ENCODE data around the gene PLSCR1.
A peak's percentile ranks its signal among the peaks of the same experiment; 100 is the strongest.

PLSCR1 gene

DNA sequence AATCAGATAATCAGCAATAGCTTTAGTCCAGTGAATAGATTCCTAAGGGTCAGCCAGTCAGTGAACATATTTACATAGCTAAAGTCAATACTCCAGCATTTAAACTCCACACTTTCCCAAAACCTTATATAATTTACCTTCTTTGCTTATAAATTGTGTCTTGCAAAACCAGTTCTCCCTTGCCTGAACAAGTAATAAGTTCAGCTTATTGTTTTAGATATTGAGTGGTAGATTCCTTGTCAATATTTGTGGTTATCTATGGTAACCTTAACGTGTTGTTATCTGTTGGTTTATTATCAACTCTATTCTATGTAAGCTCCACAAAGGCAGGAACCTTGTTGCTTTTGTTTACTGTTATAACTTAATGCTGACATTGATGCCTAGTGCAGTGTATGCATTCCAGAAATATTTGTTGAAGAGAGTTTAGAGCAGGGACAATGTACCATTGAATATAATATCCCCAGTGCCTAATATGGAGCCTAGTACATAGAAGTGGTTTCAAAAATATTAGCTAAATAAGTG lies 36.7 kb upstream of the PLSCR1 start:
- no peak for TF ChIP-seq EZH2 (IDR thresholded peaks at IDR 0.05; ENCODE audit: borderline replicate concordance, low read length)
- no peak for TF ChIP-seq CTCF (IDR thresholded peaks at IDR 0.05; ENCODE audit: low read length)
- Histone ChIP-seq H3K79me2 (ENCODE audit: insufficient read depth, low read length) (no peaks in the 10 kb centered on the region), H3K4me2 (ENCODE audit: low read length) (no peak overlapping the region), H3K27me3 (ENCODE audit: insufficient read depth, low read length) (no peaks in the 10 kb centered on the region), H4K20me1 (ENCODE audit: insufficient read depth, low read length) (no peaks in the 10 kb centered on the region), H3K9me2 (ENCODE audit: low read depth, low read length) (no peaks in the 10 kb centered on the region), H3K4me3 (ENCODE audit: low read depth, low read length, poor library complexity, severe bottlenecking) (no peak overlapping the region), H3F3A (ENCODE audit: insufficient read depth, low read length) (no peaks in the 10 kb centered on the region), H3K36me3 (ENCODE audit: insufficient read depth, low read length) (no peaks in the 10 kb centered on the region), H3K9me3 (ENCODE audit: low read length) (peaks cover 7% of the 10 kb centered on the region; the same call in 1 of the 2 replicates), H3K27ac (ENCODE audit: low read depth, low read length, poor library complexity, severe bottlenecking) (no peak overlapping the region), H2AFZ (ENCODE audit: low read length) (no peak overlapping the region), H3K4me1 (ENCODE audit: insufficient read depth, low read length, severe bottlenecking) (peaks cover 5% of the 10 kb centered on the region), H3K9ac (ENCODE audit: low read length) (no peak overlapping the region)

GRCh38 chr3:146577662-146578061 lies 33.3 kb upstream of the PLSCR1 start:
- no peak overlapping the region for H3K9ac ChIP-seq (ENCODE audit: low read length)
- H3K27me3 ChIP-seq (ENCODE audit: insufficient read depth, low read length), result no peaks in the 10 kb centered on the region
- peaks cover 5% of the 10 kb centered on the region for H3K4me1 ChIP-seq (ENCODE audit: insufficient read depth, low read length, severe bottlenecking)
- H3K9me3 ChIP-seq (ENCODE audit: low read length), result peaks cover 2% of the 10 kb centered on the region; the same call in 1 of the 2 replicates
- no peaks in the 10 kb centered on the region for H3F3A ChIP-seq (ENCODE audit: insufficient read depth, low read length)
- no peaks in the 10 kb centered on the region for H3K36me3 ChIP-seq (ENCODE audit: insufficient read depth, low read length)
- H3K4me2 ChIP-seq (ENCODE audit: low read length), result no peak overlapping the region
- H3K27ac ChIP-seq (ENCODE audit: low read depth, low read length, poor library complexity, severe bottlenecking), result no peak overlapping the region
- peak; percentile 64 for TF ChIP-seq CTCF (IDR thresholded peaks at IDR 0.05; ENCODE audit: low read length)
- no peak for TF ChIP-seq EZH2 (IDR thresholded peaks at IDR 0.05; ENCODE audit: borderline replicate concordance, low read length)
- H3K4me3 ChIP-seq (ENCODE audit: low read depth, low read length, poor library complexity, severe bottlenecking), result no peak overlapping the region
- H2AFZ ChIP-seq (ENCODE audit: low read length), result no peak overlapping the region
- H3K9me2 ChIP-seq (ENCODE audit: low read depth, low read length), result no peaks in the 10 kb centered on the region
- no peaks in the 10 kb centered on the region for H3K79me2 ChIP-seq (ENCODE audit: insufficient read depth, low read length)
- no peaks in the 10 kb centered on the region for H4K20me1 ChIP-seq (ENCODE audit: insufficient read depth, low read length)

- Histone ChIP-seq H3K4me1 (ENCODE audit: insufficient read depth, low read length, severe bottlenecking) (no peaks in the 10 kb centered on the region), H3F3A (ENCODE audit: insufficient read depth, low read length) (no peaks in the 10 kb centered on the region), H3K36me3 (ENCODE audit: insufficient read depth, low read length) (no peaks in the 10 kb centered on the region), H3K27ac (ENCODE audit: low read depth, low read length, poor library complexity, severe bottlenecking) (no peak overlapping the region), H3K4me3 (ENCODE audit: low read depth, low read length, poor library complexity, severe bottlenecking) (no peak overlapping the region), H2AFZ (ENCODE audit: low read length) (no peak overlapping the region), H4K20me1 (ENCODE audit: insufficient read depth, low read length) (no peaks in the 10 kb centered on the region), H3K27me3 (ENCODE audit: insufficient read depth, low read length) (no peaks in the 10 kb centered on the region), H3K4me2 (ENCODE audit: low read length) (no peak overlapping the region), H3K9me3 (ENCODE audit: low read length) (no peaks in the 10 kb centered on the region), H3K9me2 (ENCODE audit: low read depth, low read length) (no peaks in the 10 kb centered on the region), H3K79me2 (ENCODE audit: insufficient read depth, low read length) (no peaks in the 10 kb centered on the region), H3K9ac (ENCODE audit: low read length) (no peak overlapping the region)
- TF ChIP-seq CTCF (IDR thresholded peaks at IDR 0.05; ENCODE audit: low read length) (no peak), EZH2 (IDR thresholded peaks at IDR 0.05; ENCODE audit: borderline replicate concordance, low read length) (no peak)
These were observed 31.2 kb upstream of the PLSCR1 start for GRCh38 chr3:146575636-146576035.
